Measurements from ENCODE around the gene ZNF574.

DNA sequence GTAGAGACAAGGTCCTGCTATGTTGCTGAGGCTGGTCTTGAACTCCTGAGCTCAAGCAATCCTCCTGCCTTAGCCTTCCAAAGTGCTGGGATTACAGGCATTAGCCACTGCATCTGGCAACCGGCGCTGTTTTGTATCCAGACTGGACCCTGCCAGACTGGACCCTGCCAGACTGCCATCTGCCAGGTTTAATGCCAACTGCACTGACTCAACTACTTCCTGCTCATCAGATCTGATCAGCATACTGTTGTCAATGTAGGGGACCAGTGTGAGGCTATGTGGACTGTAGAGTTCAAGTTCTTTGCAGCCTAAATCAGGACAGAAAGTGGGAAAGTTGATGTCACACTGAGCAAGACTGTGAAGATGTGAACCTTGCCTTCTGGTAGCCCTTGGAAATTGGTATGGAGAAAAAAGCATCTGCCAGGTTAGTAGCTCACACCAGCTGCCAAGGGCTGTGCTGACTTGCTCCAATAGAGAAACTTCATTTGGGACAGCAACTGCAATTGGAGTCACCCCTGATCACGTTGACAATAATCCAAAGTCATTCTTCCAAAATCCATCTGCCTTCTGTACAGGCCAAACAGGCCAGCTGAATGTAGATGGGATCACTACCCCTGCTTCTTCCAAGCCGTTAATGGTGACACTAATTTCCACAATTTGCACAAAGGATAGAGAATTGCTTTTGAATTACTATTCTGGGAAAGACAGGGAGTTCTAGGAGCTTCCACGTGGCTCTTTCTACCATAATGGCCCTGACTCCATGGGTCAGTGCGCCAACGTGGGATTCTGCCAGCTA, 45.1 kb upstream of the ZNF574 start:
- no peak for TF ChIP-seq CTCF (IDR thresholded peaks at IDR 0.05; ENCODE audit: insufficient read depth, low read length)
- no peak for TF ChIP-seq GABPA (IDR thresholded peaks at IDR 0.05; ENCODE audit: low read depth)
- TF ChIP-seq POLR2AphosphoS5 (IDR thresholded peaks at IDR 0.05; ENCODE audit: low read depth) = no peak
- TF ChIP-seq, protein P1, sequence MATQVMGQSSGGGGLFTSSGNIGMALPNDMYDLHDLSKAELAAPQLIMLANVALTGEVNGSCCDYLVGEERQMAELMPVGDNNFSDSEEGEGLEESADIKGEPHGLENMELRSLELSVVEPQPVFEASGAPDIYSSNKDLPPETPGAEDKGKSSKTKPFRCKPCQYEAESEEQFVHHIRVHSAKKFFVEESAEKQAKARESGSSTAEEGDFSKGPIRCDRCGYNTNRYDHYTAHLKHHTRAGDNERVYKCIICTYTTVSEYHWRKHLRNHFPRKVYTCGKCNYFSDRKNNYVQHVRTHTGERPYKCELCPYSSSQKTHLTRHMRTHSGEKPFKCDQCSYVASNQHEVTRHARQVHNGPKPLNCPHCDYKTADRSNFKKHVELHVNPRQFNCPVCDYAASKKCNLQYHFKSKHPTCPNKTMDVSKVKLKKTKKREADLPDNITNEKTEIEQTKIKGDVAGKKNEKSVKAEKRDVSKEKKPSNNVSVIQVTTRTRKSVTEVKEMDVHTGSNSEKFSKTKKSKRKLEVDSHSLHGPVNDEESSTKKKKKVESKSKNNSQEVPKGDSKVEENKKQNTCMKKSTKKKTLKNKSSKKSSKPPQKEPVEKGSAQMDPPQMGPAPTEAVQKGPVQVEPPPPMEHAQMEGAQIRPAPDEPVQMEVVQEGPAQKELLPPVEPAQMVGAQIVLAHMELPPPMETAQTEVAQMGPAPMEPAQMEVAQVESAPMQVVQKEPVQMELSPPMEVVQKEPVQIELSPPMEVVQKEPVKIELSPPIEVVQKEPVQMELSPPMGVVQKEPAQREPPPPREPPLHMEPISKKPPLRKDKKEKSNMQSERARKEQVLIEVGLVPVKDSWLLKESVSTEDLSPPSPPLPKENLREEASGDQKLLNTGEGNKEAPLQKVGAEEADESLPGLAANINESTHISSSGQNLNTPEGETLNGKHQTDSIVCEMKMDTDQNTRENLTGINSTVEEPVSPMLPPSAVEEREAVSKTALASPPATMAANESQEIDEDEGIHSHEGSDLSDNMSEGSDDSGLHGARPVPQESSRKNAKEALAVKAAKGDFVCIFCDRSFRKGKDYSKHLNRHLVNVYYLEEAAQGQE (IDR thresholded peaks at IDR 0.05; ENCODE audit: insufficient replicate concordance, low read depth) = no peak
- TF ChIP-seq SPI1 (IDR thresholded peaks at IDR 0.05; ENCODE audit: borderline replicate concordance, low read depth) = no peak

Data from HL-60 (cell line).